HCT116 (cell line): ENCODE measurements around the gene ZNF560.
"Not testable (repeated sequence)": the region's sequence is repeated elsewhere in the genome, so short reads cannot be mapped to it uniquely, and the experiment has no call there.

Source experiments
- CTCF ChIP-seq, 3 experiments: fragments of 200-600 bp in 1 of 3; sonication (generic) in 1 of 3; IDR thresholded peaks in 2 of 3; conservative IDR thresholded peaks in 1 of 3; 2 replicates each; pipeline ENCODE4 v1.5.1; 2012 to 2017; ENCODE audit warnings: low read depth in 2 of 3, low read length in 2 of 3, antibody characterized with exemption in 1 of 3, borderline replicate concordance in 1 of 3, control low read depth in 1 of 3, mild to moderate bottlenecking in 1 of 3, mixed read lengths in 1 of 3, mixed run types in 1 of 3, moderate library complexity in 1 of 3; ENCODE audit not compliant: insufficient read depth in 1 of 3
- EZH2 ChIP-seq: fragments of 200-600 bp; sonication (generic); IDR thresholded peaks from 2 replicates; pipeline ENCODE4 v1.6.1; 2017; ENCODE audit warnings: antibody characterized with exemption, mixed run types
- EZH2phosphoT487 ChIP-seq: fragments of 200-600 bp; IDR thresholded peaks from 2 replicates; pipeline ENCODE4 v1.6.1; 2018; ENCODE audit warnings: antibody characterized with exemption, borderline replicate concordance
- POLR2A ChIP-seq: IDR thresholded peaks from 2 replicates; pipeline ENCODE4 v1.7.0; 2011; ENCODE audit warnings: borderline replicate concordance; ENCODE audit not compliant: insufficient read depth, insufficient read length; ENCODE audit errors: extremely low read depth
- POLR2AphosphoS5 ChIP-seq: IDR thresholded peaks from 2 replicates; pipeline ENCODE4 v1.6.1; 2011; ENCODE audit warnings: mild to moderate bottlenecking, low read depth, low read length, moderate library complexity
- RAD21 ChIP-seq: IDR thresholded peaks from 2 replicates; pipeline ENCODE4 v1.6.1; 2012; ENCODE audit warnings: low read depth, mild to moderate bottlenecking
- ZFX ChIP-seq: fragments of 450-650 bp; IDR thresholded peaks from 2 replicates; pipeline ENCODE4 v1.6.1; 2017
- ZNF274 ChIP-seq: fragments of 200-500 bp; sonication (Bioruptor generic); IDR thresholded peaks from 2 replicates; pipeline ENCODE4 v1.6.1; 2014; ENCODE audit warnings: mild to moderate bottlenecking, low read depth, low read length, inconsistent platforms

- not testable (repeated sequence) for TF ChIP-seq RAD21; CTCF (IDR thresholded peaks at IDR 0.05 in 2 of 3, conservative IDR thresholded peaks at IDR 0.05 in 1 of 3; ENCODE audit: borderline replicate concordance in 1 of 3, insufficient read depth in 1 of 3, low read depth in 2 of 3, low read length in 2 of 3); EZH2; POLR2AphosphoS5; POLR2A; ZFX; ZNF274; EZH2phosphoT487
Observed at GRCh38 chr19:9539201-9539600, 40.8 kb upstream of the ZNF560 start.
